ENCODE data around the gene CSDE1. TPM values are rescaled to one million over a fixed set of nuclear protein-coding genes. Genes with fewer than 3 reads are reported as not detected.

Gene CSDE1
- total and polyA plus RNA-seq, 3 experiments from 2014 or later, result 357 to 513 (median 481) TPM

DNA sequence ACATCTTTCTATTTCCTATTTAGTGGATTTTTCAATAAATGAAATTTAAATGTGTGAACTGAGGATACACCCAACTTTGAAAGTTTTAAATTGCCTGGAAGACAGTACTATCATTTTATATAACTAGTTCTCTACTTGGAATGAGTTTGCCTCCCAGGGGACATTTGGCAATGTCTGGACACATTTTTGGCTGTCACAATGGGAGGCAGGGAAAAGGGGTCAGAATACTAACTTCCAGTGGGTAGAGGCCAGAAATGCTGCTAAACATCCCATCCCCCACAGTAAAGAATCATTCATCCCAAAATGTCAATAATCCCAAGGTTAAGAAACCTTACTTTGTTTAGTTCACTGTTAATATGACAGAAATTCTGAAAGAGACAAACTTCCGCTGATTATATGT, 28.0 kb downstream of the CSDE1 start:
- peaks cover 87% of the 10 kb centered on the region for H3K36me3 ChIP-seq (ENCODE audit: insufficient read depth, low read length)
- H3K4me1 ChIP-seq (ENCODE audit: insufficient read depth, low read length), result no peaks in the 10 kb centered on the region
- H3K4me1 Mint-ChIP-seq, result peaks cover 11 to 16% (median 13%) of the 10 kb centered on the region in 3 donors
- no peaks in the 10 kb centered on the region for H3K27me3 Mint-ChIP-seq
- peak overlapping the region in 5 of 8 donors; percentile 2 to 79 (median 60) for H3K27ac Mint-ChIP-seq
- H3K36me3 Mint-ChIP-seq, result peaks cover 4 to 95% (median 32%) of the 10 kb centered on the region in 3 donors
- no peak for DNase-seq
- CTCF ChIA-PET, result no interaction called here
- no peak overlapping the region for H3K27ac ChIP-seq (ENCODE audit: low read depth, low read length)
- H3K9me3 ChIP-seq (ENCODE audit: low read length), result no peaks in the 10 kb centered on the region
- POLR2A ChIA-PET, result no interaction called here
- no peak overlapping the region for H3K4me3 ChIP-seq (ENCODE audit: low read length)
- no peaks in the 10 kb centered on the region for H3K27me3 ChIP-seq (ENCODE audit: insufficient read depth, low read length, poor library complexity, severe bottlenecking)
- H3K4me3 Mint-ChIP-seq, result no peak overlapping the region
- no peaks in the 10 kb centered on the region for H3K9me3 Mint-ChIP-seq

- Histone ChIP-seq H3K27ac (ENCODE audit: low read depth, low read length) (no peak overlapping the region), H3K4me1 (ENCODE audit: insufficient read depth, low read length) (no peaks in the 10 kb centered on the region), H3K27me3 (ENCODE audit: insufficient read depth, low read length, poor library complexity, severe bottlenecking) (no peaks in the 10 kb centered on the region), H3K4me3 (ENCODE audit: low read length) (no peak overlapping the region), H3K9me3 (ENCODE audit: low read length) (no peaks in the 10 kb centered on the region), H3K36me3 (ENCODE audit: insufficient read depth, low read length) (peaks cover 85% of the 10 kb centered on the region)
- H3K9me3 Mint-ChIP-seq, result no peaks in the 10 kb centered on the region
- ChIA-PET CTCF (no interaction called here), POLR2A (no interaction called here)
- no peak overlapping the region for H3K4me3 Mint-ChIP-seq
- no peak for DNase-seq
- no peaks in the 10 kb centered on the region for H3K27me3 Mint-ChIP-seq
- H3K36me3 Mint-ChIP-seq, result peaks cover 4 to 94% (median 34%) of the 10 kb centered on the region in 3 donors
- peak overlapping the region in 2 of 8 donors; percentile 64 to 65 for H3K27ac Mint-ChIP-seq
- H3K4me1 Mint-ChIP-seq, result peaks cover 11 to 16% (median 13%) of the 10 kb centered on the region in 3 donors
Measured at GRCh38 chr1:114728553-114728952, 29.2 kb downstream of the CSDE1 start.

DNA sequence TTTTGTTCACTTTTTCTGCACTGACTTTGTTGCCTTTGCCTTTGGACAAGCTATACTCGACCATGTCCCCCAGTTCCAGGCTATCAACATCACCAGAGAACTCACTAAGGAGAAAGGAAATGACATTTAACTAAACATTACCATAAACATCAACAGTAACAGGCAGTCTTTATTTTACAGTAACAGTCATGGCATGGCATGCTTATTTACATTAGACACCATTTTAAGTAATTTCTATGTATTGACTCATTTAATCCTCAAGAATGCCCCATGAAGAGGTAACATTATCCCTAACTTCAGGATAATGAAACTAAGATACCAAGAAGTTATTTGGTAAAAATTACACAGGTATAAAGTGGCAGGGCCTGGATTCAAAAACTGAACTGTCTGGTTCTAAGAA, 32.6 kb downstream of the CSDE1 start:
- Histone ChIP-seq H3K4me3 (ENCODE audit: low read length) (no peak overlapping the region), H3K36me3 (ENCODE audit: insufficient read depth, low read length) (peaks cover 77% of the 10 kb centered on the region), H3K9me3 (ENCODE audit: low read length) (no peaks in the 10 kb centered on the region), H3K4me1 (ENCODE audit: insufficient read depth, low read length) (no peaks in the 10 kb centered on the region), H3K27me3 (ENCODE audit: insufficient read depth, low read length, poor library complexity, severe bottlenecking) (no peaks in the 10 kb centered on the region), H3K27ac (ENCODE audit: low read depth, low read length) (no peak overlapping the region)
- Mint-ChIP-seq H3K36me3 (peaks cover 10 to 92% (median 34%) of the 10 kb centered on the region in 3 donors), H3K4me1 (peaks cover 1 to 6% (median 4%) of the 10 kb centered on the region in 3 donors), H3K4me3 (no peak overlapping the region), H3K27ac (peak overlapping the region in 3 of 8 donors; percentile 51 to 68 (median 61)), H3K9me3 (no peaks in the 10 kb centered on the region), H3K27me3 (no peaks in the 10 kb centered on the region)
- POLR2A ChIA-PET, result no interaction called here
- DNase-seq, result no peak
- CTCF ChIA-PET, result no interaction called here

- H3K4me1 ChIP-seq (ENCODE audit: insufficient read depth, low read length), result no peaks in the 10 kb centered on the region
- no peaks in the 10 kb centered on the region for H3K9me3 Mint-ChIP-seq
- H3K4me3 Mint-ChIP-seq, result no peak overlapping the region
- H3K27me3 ChIP-seq (ENCODE audit: insufficient read depth, low read length, poor library complexity, severe bottlenecking), result no peaks in the 10 kb centered on the region
- H3K4me1 Mint-ChIP-seq, result peaks cover 1 to 6% (median 4%) of the 10 kb centered on the region in 3 donors
- no peak for DNase-seq
- H3K27ac ChIP-seq (ENCODE audit: low read depth, low read length), result no peak overlapping the region
- H3K36me3 ChIP-seq (ENCODE audit: insufficient read depth, low read length), result peaks cover 82% of the 10 kb centered on the region
- H3K27ac Mint-ChIP-seq, result peak overlapping the region in 3 of 8 donors; percentile 3 to 93 (median 85)
- ChIA-PET POLR2A (no interaction called here), CTCF (interaction anchor here (1.5 kb wide), 1 partner anchor 15 kb away, joined by 3 read pairs; no protein-coding TSS in a partner anchor)
- peaks cover 6 to 94% (median 33%) of the 10 kb centered on the region in 3 donors for H3K36me3 Mint-ChIP-seq
- H3K9me3 ChIP-seq (ENCODE audit: low read length), result no peaks in the 10 kb centered on the region
- no peaks in the 10 kb centered on the region for H3K27me3 Mint-ChIP-seq
- H3K4me3 ChIP-seq (ENCODE audit: low read length), result no peak overlapping the region
Measured at GRCh38 chr1:114723915-114724314, 33.9 kb downstream of the CSDE1 start.

GRCh38 chr1:114723457-114723856, 34.3 kb downstream of the CSDE1 start:
- Mint-ChIP-seq H3K27me3 (no peaks in the 10 kb centered on the region), H3K9me3 (no peaks in the 10 kb centered on the region), H3K4me1 (peaks cover 0 to 6% (median 1%) of the 10 kb centered on the region in 3 donors), H3K27ac (peak overlapping the region in 3 of 8 donors; percentile 3 to 93 (median 82)), H3K36me3 (peaks cover 6 to 94% (median 35%) of the 10 kb centered on the region in 3 donors), H3K4me3 (no peak overlapping the region)
- Histone ChIP-seq H3K4me3 (ENCODE audit: low read length) (no peak overlapping the region), H3K36me3 (ENCODE audit: insufficient read depth, low read length) (peaks cover 81% of the 10 kb centered on the region), H3K27ac (ENCODE audit: low read depth, low read length) (no peak overlapping the region), H3K9me3 (ENCODE audit: low read length) (no peaks in the 10 kb centered on the region), H3K27me3 (ENCODE audit: insufficient read depth, low read length, poor library complexity, severe bottlenecking) (no peaks in the 10 kb centered on the region), H3K4me1 (ENCODE audit: insufficient read depth, low read length) (no peaks in the 10 kb centered on the region)
- ChIA-PET CTCF (interaction anchor here (1.5 kb wide), 1 partner anchor 15 kb away, joined by 3 read pairs; no protein-coding TSS in a partner anchor), POLR2A (no interaction called here)
- DNase-seq, result no peak

DNA sequence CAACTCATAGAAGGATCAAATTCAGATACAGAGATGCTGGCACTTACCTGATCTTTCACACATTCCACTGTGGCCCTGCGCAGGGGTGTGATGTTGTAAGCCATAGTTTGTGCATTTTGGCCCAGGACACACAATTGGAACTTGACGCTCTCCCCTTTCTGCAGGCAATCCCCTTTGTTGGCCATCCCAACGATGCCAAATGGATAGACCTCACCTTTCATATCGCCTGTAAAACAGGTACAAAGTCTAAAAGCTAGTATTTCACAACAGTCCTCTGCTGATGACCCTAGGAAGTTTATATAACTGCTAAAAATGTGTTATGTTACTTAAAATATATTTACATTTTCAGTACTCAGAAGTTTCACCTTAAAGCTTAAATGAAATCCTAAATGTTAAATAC, 37.3 kb downstream of the CSDE1 start:
- ChIA-PET CTCF (interaction anchor here (0.9 kb wide), 1 partner anchor 60 kb away, joined by 3 read pairs; the partner anchor contains the start of gene SIKE1), POLR2A (no interaction called here)
- Histone ChIP-seq H3K4me3 (ENCODE audit: low read length) (no peak overlapping the region), H3K4me1 (ENCODE audit: insufficient read depth, low read length) (peaks cover 15% of the 10 kb centered on the region), H3K27ac (ENCODE audit: low read depth, low read length) (no peak overlapping the region), H3K36me3 (ENCODE audit: insufficient read depth, low read length) (peaks cover 60% of the 10 kb centered on the region), H3K27me3 (ENCODE audit: insufficient read depth, low read length, poor library complexity, severe bottlenecking) (no peaks in the 10 kb centered on the region), H3K9me3 (ENCODE audit: low read length) (no peaks in the 10 kb centered on the region)
- H3K9me3 Mint-ChIP-seq, result no peaks in the 10 kb centered on the region
- DNase-seq, result no peak
- peaks cover 14 to 23% (median 20%) of the 10 kb centered on the region in 3 donors for H3K4me1 Mint-ChIP-seq
- peaks cover 6 to 88% (median 32%) of the 10 kb centered on the region in 3 donors for H3K36me3 Mint-ChIP-seq
- peak overlapping the region in 4 of 8 donors; percentile 15 to 61 (median 46) for H3K27ac Mint-ChIP-seq
- H3K27me3 Mint-ChIP-seq, result no peaks in the 10 kb centered on the region
- peak overlapping the region in 1 of 7 donors; percentile 14 for H3K4me3 Mint-ChIP-seq

- DNase-seq, result no peak
- ChIA-PET POLR2A (interaction anchor here (0.6 kb wide), 1 partner anchor 19 kb away, joined by 3 read pairs; no protein-coding TSS in a partner anchor), CTCF (no interaction called here)
- Mint-ChIP-seq H3K4me3 (peak overlapping the region in 1 of 7 donors; percentile 41), H3K27ac (peak overlapping the region in 6 of 8 donors; percentile 36 to 92 (median 70)), H3K36me3 (peaks cover 6 to 77% (median 24%) of the 10 kb centered on the region in 3 donors), H3K27me3 (no peaks in the 10 kb centered on the region), H3K4me1 (peaks cover 15 to 25% (median 24%) of the 10 kb centered on the region in 3 donors), H3K9me3 (no peaks in the 10 kb centered on the region)
- Histone ChIP-seq H3K27me3 (ENCODE audit: insufficient read depth, low read length, poor library complexity, severe bottlenecking) (no peaks in the 10 kb centered on the region), H3K4me1 (ENCODE audit: insufficient read depth, low read length) (peaks cover 21% of the 10 kb centered on the region), H3K9me3 (ENCODE audit: low read length) (no peaks in the 10 kb centered on the region), H3K36me3 (ENCODE audit: insufficient read depth, low read length) (peaks cover 49% of the 10 kb centered on the region), H3K27ac (ENCODE audit: low read depth, low read length) (no peak overlapping the region), H3K4me3 (ENCODE audit: low read length) (no peak overlapping the region)
Measured at GRCh38 chr1:114719424-114719787, 38.4 kb downstream of the CSDE1 start.

- H3K27ac ChIP-seq (ENCODE audit: low read depth, low read length), result no peak overlapping the region
- H3K27ac Mint-ChIP-seq, result peak overlapping the region in 6 of 8 donors; percentile 54 to 92 (median 70)
- peaks cover 21% of the 10 kb centered on the region for H3K4me1 ChIP-seq (ENCODE audit: insufficient read depth, low read length)
- CTCF ChIA-PET, result interaction anchor here (1.3 kb wide), 1 partner anchor 23 kb away, joined by 3 read pairs; no protein-coding TSS in a partner anchor
- H3K27me3 ChIP-seq (ENCODE audit: insufficient read depth, low read length, poor library complexity, severe bottlenecking), result no peaks in the 10 kb centered on the region
- H3K9me3 ChIP-seq (ENCODE audit: low read length), result no peaks in the 10 kb centered on the region
- H3K36me3 ChIP-seq (ENCODE audit: insufficient read depth, low read length), result peaks cover 45% of the 10 kb centered on the region
- H3K4me3 Mint-ChIP-seq, result peak overlapping the region in 1 of 7 donors; percentile 59
- H3K4me1 Mint-ChIP-seq, result peaks cover 17 to 31% (median 29%) of the 10 kb centered on the region in 3 donors
- H3K9me3 Mint-ChIP-seq, result no peaks in the 10 kb centered on the region
- peaks cover 6 to 78% (median 20%) of the 10 kb centered on the region in 3 donors for H3K36me3 Mint-ChIP-seq
- no peak overlapping the region for H3K4me3 ChIP-seq (ENCODE audit: low read length)
- DNase-seq, result no peak
- no peaks in the 10 kb centered on the region for H3K27me3 Mint-ChIP-seq
- POLR2A ChIA-PET, result interaction anchor here (0.5 to 0.6 kb wide), 2 partner anchors 20 to 207 kb away, joined by 3 to 4 read pairs; no protein-coding TSS in a partner anchor
Measured at GRCh38 chr1:114718661-114719423, 38.9 kb downstream of the CSDE1 start.

Measured in CD8-positive, alpha-beta memory T cell (primary cell).